GM12891 (cell line): Measurements from ENCODE around the gene LIPI.

Source experiments
- PAX5 ChIP-seq: IDR thresholded peaks from 2 replicates; pipeline ENCODE4 v1.6.1; 2011; ENCODE audit warnings: low read length, moderate library complexity, mild to moderate bottlenecking; ENCODE audit not compliant: insufficient read depth, severe bottlenecking
- POLR2A ChIP-seq: IDR thresholded peaks from 2 replicates; pipeline ENCODE4 v1.6.1; 2011; ENCODE audit warnings: low read depth, low read length, control low read depth
- POLR2AphosphoS5 ChIP-seq: IDR thresholded peaks from 2 replicates; pipeline ENCODE4 v1.6.1; 2011; ENCODE audit warnings: low read depth, low read length, control low read depth
- POU2F2 ChIP-seq: IDR thresholded peaks from 2 replicates; pipeline ENCODE4 v1.6.1; 2011; ENCODE audit warnings: low read depth, mild to moderate bottlenecking, control low read depth, low read length, moderate library complexity
- SPI1 ChIP-seq: IDR thresholded peaks from 2 replicates; pipeline ENCODE4 v1.6.1; 2011; ENCODE audit warnings: low read depth, low read length, control low read depth
- TAF1 ChIP-seq: IDR thresholded peaks from 2 replicates; pipeline ENCODE4 v1.6.1; 2011; ENCODE audit warnings: low read depth, low read length, control low read depth

- no peak for TF ChIP-seq POLR2A
- TF ChIP-seq TAF1: no peak
- no peak for TF ChIP-seq POLR2AphosphoS5
- TF ChIP-seq POU2F2: no peak
- TF ChIP-seq SPI1: no peak
- TF ChIP-seq PAX5: no peak
These were observed 114.6 kb downstream of the LIPI start for GRCh38 chr21:14096172-14096571.
